ENCODE data around the gene CLDND1. TPM values are rescaled to one million over a fixed set of nuclear protein-coding genes. Genes with fewer than 3 reads are reported as not detected.

CLDND1 gene
- total and polyA plus RNA-seq, 10 of the 15 experiments (the other 5 are each of a cell fraction or from before 2014, with no cell fraction given) = 97.8 to 225 (median 152) TPM

GRCh38 chr3:98556164-98557130, 33.7 kb upstream of the CLDND1 start (continued):
- TF ChIP-seq MYB (IDR thresholded peaks at IDR 0.05; ENCODE audit: borderline replicate concordance, low read depth, low read length) (0 out of 2 replicates have a peak, but pooled peaks have one; percentile 51), FOXK2 (IDR thresholded peaks at IDR 0.05) (no peak), SREBF2 (IDR thresholded peaks at IDR 0.05; ENCODE audit: low read length) (no peak), BACH1 (IDR thresholded peaks at IDR 0.05; ENCODE audit: borderline replicate concordance) (peak; percentile 95), TCF12 (IDR thresholded peaks at IDR 0.05; ENCODE audit: low read depth, low read length) (peak; percentile 97), BCL11A (IDR thresholded peaks at IDR 0.05; ENCODE audit: low read depth, low read length) (peak; percentile 100), MEF2B (IDR thresholded peaks at IDR 0.05; ENCODE audit: partially characterized antibody, poor library complexity, severe bottlenecking) (peak; percentile 85), RAD21 (IDR thresholded peaks at IDR 0.05; ENCODE audit: insufficient read depth, low read depth, low read length) (peak; percentile 35; the same call in 1 of the 2 replicates), BHLHE40 (IDR thresholded peaks at IDR 0.05; ENCODE audit: borderline replicate concordance in 1 of 2, low read depth in 2 of 2, low read length in 1 of 2) (peak; percentile 95 to 97), ZNF207 (IDR thresholded peaks at IDR 0.05; ENCODE audit: borderline replicate concordance) (no peak), CBX3 (IDR thresholded peaks at IDR 0.05; ENCODE audit: borderline replicate concordance, low read depth) (no peak), NR2C2 (IDR thresholded peaks at IDR 0.05; ENCODE audit: borderline replicate concordance, control insufficient read depth, insufficient read length, low read depth) (no peak), NR2C1 (IDR thresholded peaks at IDR 0.05) (no peak), SIN3A (IDR thresholded peaks at IDR 0.05; ENCODE audit: low read depth, low read length) (0 out of 2 replicates have a peak, but pooled peaks have one; percentile 20), ZBTB4 (CRISPR knock-in tag; IDR thresholded peaks at IDR 0.05) (no peak), ZNF592 (IDR thresholded peaks at IDR 0.05) (peak; percentile 77; the same call in 1 of the 2 replicates), IKZF1 (conservative IDR thresholded peaks at IDR 0.05) (peak; percentile 80), RELA (IDR thresholded peaks at IDR 0.05; ENCODE audit: borderline replicate concordance, partially characterized antibody) (peak; percentile 82), ZNF24 (IDR thresholded peaks at IDR 0.05) (peak; percentile 73), YBX1 (IDR thresholded peaks at IDR 0.05) (no peak), IRF5 (IDR thresholded peaks at IDR 0.05; ENCODE audit: borderline replicate concordance) (no peak)
